NCI-H2171 treated with DMSO at 0.1 percent for 48 hours (cell line): ENCODE measurements around the gene MRPS26.
"Not testable (repeated sequence)": the region's sequence is repeated elsewhere in the genome, so short reads cannot be mapped to it uniquely, and the experiment has no call there.

ENCODE experiments used
- DNase-seq: peaks from one replicate; lab custom pipeline; 2025; lab: John Stamatoyannopoulos, UW

The MRPS26 gene

DNA sequence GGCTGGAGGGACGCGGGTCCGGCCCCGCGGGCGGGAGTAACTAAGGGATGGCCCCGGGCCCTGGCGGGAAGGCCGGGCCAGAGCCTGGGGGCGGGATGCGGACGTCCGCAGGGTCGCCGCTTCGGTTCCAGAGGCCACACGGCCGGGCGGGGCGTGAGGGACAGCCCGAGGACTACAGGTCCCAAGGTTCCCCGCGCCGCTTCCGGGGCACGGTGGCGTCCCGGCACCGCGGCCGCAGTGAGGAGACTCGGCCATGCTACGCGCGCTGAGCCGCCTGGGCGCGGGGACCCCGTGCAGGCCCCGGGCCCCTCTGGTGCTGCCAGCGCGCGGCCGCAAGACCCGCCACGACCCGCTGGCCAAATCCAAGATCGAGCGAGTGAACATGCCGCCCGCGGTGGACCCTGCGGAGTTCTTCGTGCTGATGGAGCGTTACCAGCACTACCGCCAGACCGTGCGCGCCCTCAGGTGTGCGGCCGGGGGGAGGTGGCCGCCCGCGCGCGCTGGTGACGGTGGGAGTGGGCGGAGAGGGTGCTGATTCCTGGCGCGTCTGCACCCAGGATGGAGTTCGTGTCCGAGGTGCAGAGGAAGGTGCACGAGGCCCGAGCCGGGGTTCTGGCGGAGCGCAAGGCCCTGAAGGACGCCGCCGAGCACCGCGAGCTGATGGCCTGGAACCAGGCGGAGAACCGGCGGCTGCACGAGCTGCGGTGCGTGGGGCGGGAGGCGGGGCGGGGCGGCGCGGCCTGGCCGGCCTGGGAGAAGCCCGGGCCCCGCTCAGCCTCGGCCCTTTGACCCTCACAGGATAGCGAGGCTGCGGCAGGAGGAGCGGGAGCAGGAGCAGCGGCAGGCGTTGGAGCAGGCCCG is at the start of gene MRPS26:
TSS of gene MRPS26 (plus strand) at position 237 of the 861 bp plus-strand sequence. CDS start at position 254, 17 bp downstream.
- peak; percentile 87 for DNase-seq

DNA sequence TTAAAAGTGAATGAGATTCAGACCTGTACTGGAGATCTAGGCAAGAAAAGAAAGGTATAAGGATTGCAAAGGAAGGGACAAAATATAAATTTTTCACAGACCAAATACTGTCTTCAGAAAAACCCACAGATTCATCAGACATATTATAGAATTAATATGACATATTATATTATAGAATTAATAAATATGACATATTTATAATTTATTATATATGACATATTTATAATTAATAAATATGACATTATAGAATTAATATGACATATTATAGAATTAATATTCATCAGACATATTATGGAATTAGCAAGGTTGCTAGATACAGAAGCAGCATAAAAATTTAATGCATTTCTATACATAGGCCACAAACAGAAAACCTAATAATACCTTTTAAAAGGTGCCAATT is 47.1 kb upstream of the MRPS26 start:
- DNase-seq = no peak

DNA sequence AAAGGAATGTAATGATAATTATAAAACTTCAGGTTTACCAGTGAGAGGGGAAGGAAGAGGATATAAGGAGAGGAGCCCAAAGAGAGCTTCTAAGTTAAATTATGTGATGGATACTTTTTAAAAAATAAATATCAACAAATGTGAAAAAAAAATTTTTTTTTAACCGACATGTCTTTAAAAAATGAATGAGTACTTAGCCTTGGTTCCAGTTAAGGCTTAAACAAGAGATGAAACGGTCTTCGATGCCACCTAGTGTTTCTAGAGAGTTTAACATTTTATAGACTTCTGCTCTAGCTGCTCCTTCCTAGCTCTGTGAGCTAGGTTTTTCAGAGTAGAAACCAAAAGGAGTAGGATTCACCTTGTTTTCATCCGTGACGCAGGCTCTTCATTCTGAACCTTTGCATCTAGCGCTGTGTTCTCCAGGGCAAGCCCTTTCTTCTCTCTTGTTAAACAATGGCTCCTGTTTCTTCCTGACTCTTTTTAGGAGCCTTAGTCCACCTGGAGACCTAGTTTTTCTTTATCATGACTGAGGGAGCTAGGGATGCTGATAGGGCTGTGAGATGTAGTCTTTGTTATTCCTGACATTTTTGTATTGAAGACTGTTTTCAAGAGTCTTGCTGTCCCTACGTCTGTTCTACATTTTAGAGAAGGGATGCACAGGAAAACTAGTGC is 44.9 kb upstream of the MRPS26 start:
- DNase-seq = peak; percentile 82

- DNase-seq = no peak
Observed at GRCh38 chr20:3003416-3003815, 42.4 kb upstream of the MRPS26 start.

- DNase-seq = no peak
Observed at GRCh38 chr20:3010985-3011723, 34.7 kb upstream of the MRPS26 start.

- no peak for DNase-seq
Observed at GRCh38 chr20:3011752-3012151, 34.1 kb upstream of the MRPS26 start.

DNA sequence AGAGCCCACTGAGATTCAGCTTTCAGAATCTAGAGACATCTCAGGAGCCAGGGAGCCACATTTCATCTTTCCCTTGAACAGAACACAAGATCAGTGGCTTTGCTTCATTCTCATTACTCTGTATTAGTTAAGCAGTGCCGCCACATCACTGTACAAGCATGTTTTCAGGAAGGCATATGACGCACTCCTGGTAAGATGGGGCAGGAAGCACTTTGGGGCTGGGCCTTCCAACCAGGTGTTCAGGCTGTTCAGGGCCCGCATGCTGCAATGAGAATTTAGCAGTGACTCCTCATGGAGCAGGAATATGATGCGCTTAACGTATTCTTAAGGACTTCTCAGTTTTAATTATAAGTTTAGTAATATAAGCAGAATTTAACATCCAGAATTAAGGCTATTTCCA is 32.1 kb upstream of the MRPS26 start:
- no peak for DNase-seq

GRCh38 chr20:3014179-3014578 is 31.7 kb upstream of the MRPS26 start:
- DNase-seq = no peak

- no peak for DNase-seq
Observed at GRCh38 chr20:3014662-3015061, 31.2 kb upstream of the MRPS26 start.

GRCh38 chr20:3015302-3015701 is 30.6 kb upstream of the MRPS26 start:
- DNase-seq = not testable (repeated sequence)

DNA sequence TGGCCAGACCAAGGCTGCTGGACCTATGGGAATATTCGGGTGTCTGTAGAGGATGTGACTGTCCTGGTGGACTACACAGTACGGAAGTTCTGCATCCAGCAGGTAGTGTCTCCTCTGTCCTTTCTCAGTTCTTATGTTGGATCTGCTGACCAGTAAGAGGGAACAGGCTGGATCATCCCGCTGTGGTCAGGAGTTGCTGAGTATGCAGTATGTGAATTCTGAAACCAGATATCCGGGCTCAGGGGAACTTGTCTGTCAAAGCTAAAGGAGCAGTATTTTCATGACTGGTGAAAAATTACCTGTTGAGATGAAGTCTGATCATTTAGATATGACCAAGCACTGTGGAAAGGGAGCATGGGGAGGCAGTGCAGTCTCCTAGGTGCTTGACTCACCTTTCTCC is 24.5 kb upstream of the MRPS26 start:
- DNase-seq = no peak

DNA sequence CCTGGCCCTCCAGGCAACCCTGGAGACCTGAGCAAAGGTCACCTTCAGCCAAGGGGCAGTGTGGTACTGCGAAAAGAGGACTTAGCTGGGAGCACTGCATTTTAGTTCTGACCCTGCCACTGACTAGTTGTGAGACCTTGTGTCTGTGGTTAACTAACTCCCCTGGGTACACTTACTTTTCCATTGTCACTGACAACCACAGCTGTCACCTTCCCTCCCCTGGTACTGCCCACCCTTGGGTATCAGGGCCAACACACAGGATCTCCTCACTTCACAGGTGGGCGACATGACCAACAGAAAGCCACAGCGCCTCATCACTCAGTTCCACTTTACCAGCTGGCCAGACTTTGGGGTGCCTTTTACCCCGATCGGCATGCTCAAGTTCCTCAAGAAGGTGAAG is 24.1 kb upstream of the MRPS26 start:
- no peak for DNase-seq

DNA sequence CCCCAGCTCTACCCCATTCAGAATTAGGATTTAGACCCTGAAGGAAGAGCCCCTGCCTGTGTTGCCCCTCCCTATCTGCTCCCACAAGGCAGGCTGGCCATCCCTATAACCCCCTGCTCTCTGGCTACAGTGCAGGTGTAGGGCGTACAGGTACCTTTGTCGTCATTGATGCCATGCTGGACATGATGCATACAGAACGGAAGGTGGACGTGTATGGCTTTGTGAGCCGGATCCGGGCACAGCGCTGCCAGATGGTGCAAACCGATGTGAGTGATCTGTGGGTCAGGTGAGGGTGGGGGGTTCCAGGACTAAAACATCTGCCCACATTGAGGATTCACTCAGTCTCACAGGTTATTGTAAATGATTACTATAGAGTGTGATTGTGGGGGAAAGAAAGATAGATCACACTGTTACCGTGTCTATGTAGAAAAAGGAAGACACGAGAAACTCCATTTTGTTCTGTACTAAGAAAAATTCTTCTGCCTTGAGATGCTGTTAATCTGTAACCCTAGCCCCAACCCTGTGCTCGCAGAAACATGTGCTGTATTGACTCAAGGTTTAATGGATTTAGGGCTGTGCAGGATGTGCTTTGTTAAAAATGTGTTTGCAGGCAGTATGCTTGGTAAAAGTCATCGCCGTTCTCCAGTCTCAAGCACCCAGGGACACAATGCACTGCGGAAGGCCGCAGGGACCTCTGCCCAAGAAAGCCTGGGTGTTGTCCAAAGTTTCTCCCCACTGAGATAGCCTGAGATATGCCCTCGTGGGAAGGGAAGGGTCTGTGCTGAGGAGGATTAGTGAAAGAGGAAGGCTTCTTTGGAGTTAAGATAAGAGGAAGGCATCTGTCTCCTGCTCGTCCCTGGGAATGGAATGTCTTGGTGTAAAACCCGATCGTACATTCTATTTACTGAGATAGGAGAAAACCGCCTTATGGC is 23.0 kb upstream of the MRPS26 start:
- not testable (repeated sequence) for DNase-seq

DNA sequence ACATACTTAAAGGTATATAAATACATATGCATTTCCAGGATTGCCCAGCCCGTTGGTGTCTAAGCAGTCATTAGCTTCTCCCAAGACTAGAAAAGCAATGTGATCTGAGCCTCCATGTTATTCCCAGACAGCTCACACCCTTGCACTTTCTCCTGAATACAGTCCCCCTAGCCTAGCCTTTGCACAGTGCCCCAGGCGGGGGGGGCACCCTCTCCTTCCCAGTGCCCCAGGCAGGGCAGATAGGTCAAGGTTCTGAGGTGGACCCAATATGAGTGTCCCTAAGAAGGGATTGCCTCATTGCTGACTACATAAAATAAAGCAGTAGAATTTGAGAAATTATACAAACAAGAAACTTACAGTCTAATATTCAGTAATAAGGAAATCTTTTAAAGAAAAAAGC is 17.9 kb upstream of the MRPS26 start:
- no peak for DNase-seq

DNA sequence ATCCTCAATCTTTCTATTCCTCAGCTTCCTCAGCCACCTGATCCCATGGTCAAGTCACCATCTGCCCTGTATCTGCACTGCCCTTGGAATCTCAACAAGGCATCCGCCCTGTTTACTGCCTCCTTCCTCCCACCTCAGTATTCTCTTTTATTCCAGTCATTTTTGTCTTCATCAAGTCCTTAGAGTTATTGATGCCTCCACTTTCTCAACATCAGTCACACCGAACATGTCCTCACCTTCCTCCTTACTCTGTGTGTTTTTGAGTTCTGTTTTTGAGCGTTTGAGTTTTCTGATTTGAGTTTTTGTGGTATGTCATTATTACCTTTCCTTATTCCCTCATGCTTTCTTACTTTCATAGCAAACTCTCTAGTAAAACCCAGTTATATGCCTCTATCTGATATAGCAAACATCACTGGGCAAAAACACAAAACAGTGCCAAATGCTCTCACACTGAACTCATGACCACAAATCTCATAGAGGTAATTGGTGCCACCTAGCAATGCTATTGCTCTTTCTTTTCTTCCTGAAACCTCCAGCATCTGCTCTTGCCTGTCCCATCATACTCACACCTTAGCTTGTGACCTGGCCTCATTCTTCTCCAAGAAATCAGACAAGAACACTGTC is 14.2 kb upstream of the MRPS26 start:
- DNase-seq = no peak

- DNase-seq = no peak
Observed at GRCh38 chr20:3032624-3033023, 13.2 kb upstream of the MRPS26 start.

- no peak for DNase-seq
Observed at GRCh38 chr20:3037654-3038053, 8.2 kb upstream of the MRPS26 start.

GRCh38 chr20:3038454-3038853 is 7.4 kb upstream of the MRPS26 start:
- DNase-seq = no peak

DNA sequence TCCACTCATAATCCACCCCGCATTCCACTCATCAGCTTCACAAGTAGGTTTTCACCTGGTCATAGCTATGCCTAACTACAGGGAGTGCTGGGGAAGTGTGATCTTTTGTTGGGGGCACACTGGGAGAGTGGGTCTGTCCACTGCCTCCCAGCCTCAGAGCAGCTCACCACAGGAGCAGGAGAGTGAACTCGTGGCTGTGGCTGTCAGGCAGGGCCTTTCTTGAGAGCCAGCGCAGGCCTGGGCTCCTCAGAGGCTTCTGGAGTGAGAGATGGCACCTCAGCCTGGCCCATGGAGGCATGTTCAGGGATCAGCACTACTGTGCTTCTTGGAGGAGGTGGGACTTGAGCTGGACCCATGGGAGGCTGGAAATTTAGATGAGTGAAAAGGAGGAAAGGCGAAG is 6.4 kb upstream of the MRPS26 start:
- DNase-seq = no peak

- no peak for DNase-seq
Observed at GRCh38 chr20:3040086-3040485, 5.8 kb upstream of the MRPS26 start.

- peak; percentile 90 for DNase-seq
Observed at GRCh38 chr20:3041854-3042409, 3.9 kb upstream of the MRPS26 start.
